Measurements from ENCODE around the gene CCDC74A.

GRCh38 chr2:131519466-131519865 is 8.2 kb upstream of the CCDC74A start:
- TF ChIP-seq SNAI2 (CRISPR knock-in tag; IDR thresholded peaks at IDR 0.05) (no peak), ZC3H10 (CRISPR knock-in tag; IDR thresholded peaks at IDR 0.05) (no peak), OSR1 (CRISPR knock-in tag; IDR thresholded peaks at IDR 0.05) (no peak), ZNF8 (CRISPR knock-in tag; IDR thresholded peaks at IDR 0.05) (no peak), PATZ1 (CRISPR knock-in tag; IDR thresholded peaks at IDR 0.05; ENCODE audit: borderline replicate concordance) (no peak), TOX (CRISPR knock-in tag; IDR thresholded peaks at IDR 0.05; ENCODE audit: borderline replicate concordance) (no peak), ZFP30 (CRISPR knock-in tag; IDR thresholded peaks at IDR 0.05) (no peak), BACH2 (CRISPR knock-in tag; IDR thresholded peaks at IDR 0.05; ENCODE audit: borderline replicate concordance) (no peak)
- TF ChIP-seq, protein P1, sequence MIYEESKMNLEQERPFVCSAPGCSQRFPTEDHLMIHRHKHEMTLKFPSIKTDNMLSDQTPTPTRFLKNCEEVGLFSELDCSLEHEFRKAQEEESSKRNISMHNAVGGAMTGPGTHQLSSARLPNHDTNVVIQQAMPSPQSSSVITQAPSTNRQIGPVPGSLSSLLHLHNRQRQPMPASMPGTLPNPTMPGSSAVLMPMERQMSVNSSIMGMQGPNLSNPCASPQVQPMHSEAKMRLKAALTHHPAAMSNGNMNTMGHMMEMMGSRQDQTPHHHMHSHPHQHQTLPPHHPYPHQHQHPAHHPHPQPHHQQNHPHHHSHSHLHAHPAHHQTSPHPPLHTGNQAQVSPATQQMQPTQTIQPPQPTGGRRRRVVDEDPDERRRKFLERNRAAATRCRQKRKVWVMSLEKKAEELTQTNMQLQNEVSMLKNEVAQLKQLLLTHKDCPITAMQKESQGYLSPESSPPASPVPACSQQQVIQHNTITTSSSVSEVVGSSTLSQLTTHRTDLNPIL (CRISPR knock-in tag; IDR thresholded peaks at IDR 0.05; ENCODE audit: low read depth): no peak
- TF ChIP-seq, protein P2, sequence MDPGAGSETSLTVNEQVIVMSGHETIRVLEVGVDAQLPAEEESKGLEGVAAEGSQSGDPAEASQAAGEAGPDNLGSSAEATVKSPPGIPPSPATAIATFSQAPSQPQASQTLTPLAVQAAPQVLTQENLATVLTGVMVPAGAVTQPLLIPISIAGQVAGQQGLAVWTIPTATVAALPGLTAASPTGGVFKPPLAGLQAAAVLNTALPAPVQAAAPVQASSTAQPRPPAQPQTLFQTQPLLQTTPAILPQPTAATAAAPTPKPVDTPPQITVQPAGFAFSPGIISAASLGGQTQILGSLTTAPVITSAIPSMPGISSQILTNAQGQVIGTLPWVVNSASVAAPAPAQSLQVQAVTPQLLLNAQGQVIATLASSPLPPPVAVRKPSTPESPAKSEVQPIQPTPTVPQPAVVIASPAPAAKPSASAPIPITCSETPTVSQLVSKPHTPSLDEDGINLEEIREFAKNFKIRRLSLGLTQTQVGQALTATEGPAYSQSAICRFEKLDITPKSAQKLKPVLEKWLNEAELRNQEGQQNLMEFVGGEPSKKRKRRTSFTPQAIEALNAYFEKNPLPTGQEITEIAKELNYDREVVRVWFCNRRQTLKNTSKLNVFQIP (CRISPR knock-in tag; IDR thresholded peaks at IDR 0.05; ENCODE audit: borderline replicate concordance, low read depth): no peak
